ENCODE data around the gene CHD9. TPM values are rescaled to one million over a fixed set of nuclear protein-coding genes. Genes with fewer than 3 reads are reported as not detected.
"Not testable (repeated sequence)": the region's sequence is repeated elsewhere in the genome, so short reads cannot be mapped to it uniquely, and the experiment has no call there.

CHD9 gene
- total and polyA plus RNA-seq, 3 donors from 2014 or later, result 10.4 to 67.3 (median 57.5) TPM

GRCh38 chr16:53305743-53306142 lies 251.0 kb downstream of the CHD9 start:
- 92 to 95% methylated on average over 3 of the region's 3 CpGs for WGBS, 2 donors
- no peaks in the 10 kb centered on the region for H3K36me3 ChIP-seq (ENCODE audit: low read depth, missing control alignments)
- H3K9me3 ChIP-seq, result no peaks in the 10 kb centered on the region
- H3K4me3 ChIP-seq, result no peak overlapping the region
- H3K27ac ChIP-seq, result no peak overlapping the region
- intact Hi-C loops (cut with DNase I; ENCODE audit: low total_unique reads), result no loop called here
- TF ChIP-seq POLR2A (IDR thresholded peaks at IDR 0.05) (no peak), CTCF (IDR thresholded peaks at IDR 0.05) (no peak)
- DNase-seq, result no peak
- no peaks in the 10 kb centered on the region for H3K4me1 ChIP-seq
- no peaks in the 10 kb centered on the region for H3K27me3 ChIP-seq

GRCh38 chr16:53309457-53309856 lies 254.7 kb downstream of the CHD9 start:
- Histone ChIP-seq H3K4me1 (no peaks in the 10 kb centered on the region), H3K9me3 (no peaks in the 10 kb centered on the region), H3K27me3 (no peaks in the 10 kb centered on the region), H3K36me3 (ENCODE audit: low read depth, missing control alignments) (no peaks in the 10 kb centered on the region), H3K27ac (no peak overlapping the region), H3K4me3 (no peak overlapping the region)
- no peak for DNase-seq
- TF ChIP-seq CTCF (IDR thresholded peaks at IDR 0.05) (no peak), POLR2A (IDR thresholded peaks at IDR 0.05) (no peak)
- 60 to 74% methylated on average over 3 of the region's 3 CpGs for WGBS, 2 donors
- intact Hi-C loops (cut with DNase I; ENCODE audit: low total_unique reads), result no loop called here

GRCh38 chr16:53320992-53321391 lies 266.2 kb downstream of the CHD9 start:
- WGBS, 2 donors, result 95 to 99% methylated on average over 2 of the region's 2 CpGs
- H3K4me3 ChIP-seq, result no peak overlapping the region
- TF ChIP-seq POLR2A (IDR thresholded peaks at IDR 0.05), result no peak
- no peak for TF ChIP-seq CTCF (IDR thresholded peaks at IDR 0.05)
- no peak overlapping the region for H3K27ac ChIP-seq
- no peak for DNase-seq
- H3K9me3 ChIP-seq, result no peaks in the 10 kb centered on the region
- H3K36me3 ChIP-seq (ENCODE audit: low read depth, missing control alignments), result no peaks in the 10 kb centered on the region
- H3K4me1 ChIP-seq, result no peaks in the 10 kb centered on the region
- no peaks in the 10 kb centered on the region for H3K27me3 ChIP-seq
- intact Hi-C loops (cut with DNase I; ENCODE audit: low total_unique reads), result no loop called here

- Histone ChIP-seq H3K9me3 (no peaks in the 10 kb centered on the region), H3K27me3 (no peaks in the 10 kb centered on the region), H3K4me1 (no peaks in the 10 kb centered on the region), H3K4me3 (no peak overlapping the region), H3K27ac (no peak overlapping the region), H3K36me3 (ENCODE audit: low read depth, missing control alignments) (no peaks in the 10 kb centered on the region)
- no peak for DNase-seq
- no peak for TF ChIP-seq CTCF (IDR thresholded peaks at IDR 0.05)
- no peak for TF ChIP-seq POLR2A (IDR thresholded peaks at IDR 0.05)
- 82 to 85% methylated on average over 5 of the region's 5 CpGs for WGBS, 2 donors
- intact Hi-C loops (cut with DNase I; ENCODE audit: low total_unique reads), result no loop called here
These were observed 269.1 kb downstream of the CHD9 start for GRCh38 chr16:53323924-53324323.

GRCh38 chr16:53330991-53331390 lies 276.2 kb downstream of the CHD9 start:
- H3K27ac ChIP-seq; H3K4me1 ChIP-seq; DNase-seq; H3K36me3 ChIP-seq (ENCODE audit: low read depth, missing control alignments); H3K4me3 ChIP-seq; H3K27me3 ChIP-seq; intact Hi-C loops (cut with DNase I; ENCODE audit: low total_unique reads); H3K9me3 ChIP-seq: not testable (repeated sequence)
- WGBS, 2 donors, result 88 to 99% methylated on average over 3 of the region's 3 CpGs
